OCI-LY1 (cell line): ENCODE data around the gene ACOT11.

Experiments used
- H2AFZ ChIP-seq: fragments of 200-600 bp; sonication (generic), shearing (Covaris generic); 2 replicates; pipeline ENCODE4 v1.6.0; 2014; ENCODE audit warnings: antibody characterized with exemption, mild to moderate bottlenecking, low read length
- H3F3A ChIP-seq: fragments of 200-600 bp; sonication (generic), shearing (Covaris generic); 2 replicates; pipeline ENCODE4 v1.6.0; 2014; ENCODE audit warnings: mild to moderate bottlenecking, antibody characterized with exemption, low read length, moderate library complexity; ENCODE audit not compliant: insufficient read depth
- H3K27ac ChIP-seq: fragments of 200-600 bp; sonication (generic); 2 replicates; pipeline ENCODE4 v1.5.1; 2014; ENCODE audit warnings: low read length, mixed run types, mild to moderate bottlenecking, low read depth; ENCODE audit not compliant: poor library complexity, severe bottlenecking
- H3K27me3 ChIP-seq: fragments of 200-600 bp; sonication (generic); 2 replicates; pipeline ENCODE4 v1.6.0; 2014; ENCODE audit warnings: antibody characterized with exemption, mild to moderate bottlenecking, low read length, moderate library complexity; ENCODE audit not compliant: insufficient read depth
- H3K36me3 ChIP-seq: fragments of 200-600 bp; sonication (generic); 2 replicates; pipeline ENCODE4 v1.6.1; 2014; ENCODE audit warnings: mild to moderate bottlenecking, antibody characterized with exemption, low read length, moderate library complexity, mixed read lengths; ENCODE audit not compliant: insufficient read depth
- H3K4me1 ChIP-seq: fragments of 200-600 bp; sonication (generic); 2 replicates; pipeline ENCODE4 v1.5.1; 2014; ENCODE audit warnings: mild to moderate bottlenecking, low read length, moderate library complexity; ENCODE audit not compliant: insufficient read depth, severe bottlenecking
- H3K4me2 ChIP-seq: fragments of 200-600 bp; sonication (generic), shearing (Covaris generic); 2 replicates; pipeline ENCODE4 v1.6.1; 2014; ENCODE audit warnings: low read length
- H3K4me3 ChIP-seq: fragments of 200-600 bp; sonication (generic); 2 replicates; pipeline ENCODE4 v1.5.1; 2014; ENCODE audit warnings: low read length, low read depth, mild to moderate bottlenecking, mixed read lengths; ENCODE audit not compliant: poor library complexity, severe bottlenecking
- H3K79me2 ChIP-seq: fragments of 200-600 bp; shearing (Covaris generic); 2 replicates; pipeline ENCODE4 v1.6.1; 2016; ENCODE audit warnings: mixed run types, low read length, mixed read lengths; ENCODE audit not compliant: insufficient read depth
- H3K9ac ChIP-seq: fragments of 200-600 bp; sonication (generic), shearing (Covaris generic); 2 replicates; pipeline ENCODE4 v1.6.1; 2014; ENCODE audit warnings: mild to moderate bottlenecking, low read length, mixed read lengths
- H3K9me2 ChIP-seq: fragments of 200-600 bp; sonication (generic), shearing (Covaris generic); 2 replicates; pipeline ENCODE4 v1.6.1; 2014; ENCODE audit warnings: low read depth, mild to moderate bottlenecking, low read length, mixed read lengths
- H3K9me3 ChIP-seq: fragments of 200-600 bp; shearing (Covaris generic); 2 replicates; pipeline ENCODE4 v1.6.1; 2014; ENCODE audit warnings: low read length, mixed read lengths
- H4K20me1 ChIP-seq: fragments of 200-600 bp; sonication (generic), shearing (Covaris generic); 2 replicates; pipeline ENCODE4 v1.6.0; 2016; ENCODE audit warnings: mild to moderate bottlenecking, low read length; ENCODE audit not compliant: insufficient read depth
- EZH2 ChIP-seq: fragments of 200-600 bp; sonication (generic), shearing (Covaris generic); IDR thresholded peaks from 2 replicates; pipeline ENCODE4 v1.8.0; 2017; ENCODE audit warnings: borderline replicate concordance, mixed run types, mild to moderate bottlenecking, antibody characterized with exemption, low read length, moderate library complexity, mixed read lengths
- TF ChIP-seq, protein P1 (sequence below): fragments of 200-600 bp; sonication (generic), shearing (Covaris generic); IDR thresholded peaks from 2 replicates; pipeline ENCODE4 v1.5.1; 2017; ENCODE audit warnings: mild to moderate bottlenecking, antibody characterized with exemption, low read length, moderate library complexity, mixed read lengths

Gene ACOT11

DNA sequence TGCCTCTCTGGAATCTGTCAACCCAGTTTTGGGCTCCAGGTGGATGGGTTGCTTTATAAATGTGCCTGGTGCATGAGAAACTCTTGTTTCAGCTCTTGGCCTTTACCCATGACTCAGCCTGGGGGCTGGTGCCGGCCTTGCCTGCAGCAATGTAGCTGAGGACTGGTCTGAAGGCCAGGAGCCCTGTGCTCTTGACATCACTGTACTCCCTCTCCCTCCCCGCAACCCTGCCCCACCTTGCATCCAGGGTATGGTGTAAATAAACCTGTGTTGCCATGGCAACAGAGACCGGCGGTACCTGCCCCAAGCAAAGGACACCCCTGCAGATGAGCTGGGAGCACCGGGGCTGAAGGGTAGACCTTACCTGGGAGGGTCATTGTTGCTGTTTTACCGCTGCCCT is 62.0 kb downstream of the ACOT11 start:
- H3F3A ChIP-seq: no peaks in the 10 kb centered on the region
- H3K4me3 ChIP-seq: no peak overlapping the region
- H2AFZ ChIP-seq: no peak overlapping the region
- TF ChIP-seq, protein P1, sequence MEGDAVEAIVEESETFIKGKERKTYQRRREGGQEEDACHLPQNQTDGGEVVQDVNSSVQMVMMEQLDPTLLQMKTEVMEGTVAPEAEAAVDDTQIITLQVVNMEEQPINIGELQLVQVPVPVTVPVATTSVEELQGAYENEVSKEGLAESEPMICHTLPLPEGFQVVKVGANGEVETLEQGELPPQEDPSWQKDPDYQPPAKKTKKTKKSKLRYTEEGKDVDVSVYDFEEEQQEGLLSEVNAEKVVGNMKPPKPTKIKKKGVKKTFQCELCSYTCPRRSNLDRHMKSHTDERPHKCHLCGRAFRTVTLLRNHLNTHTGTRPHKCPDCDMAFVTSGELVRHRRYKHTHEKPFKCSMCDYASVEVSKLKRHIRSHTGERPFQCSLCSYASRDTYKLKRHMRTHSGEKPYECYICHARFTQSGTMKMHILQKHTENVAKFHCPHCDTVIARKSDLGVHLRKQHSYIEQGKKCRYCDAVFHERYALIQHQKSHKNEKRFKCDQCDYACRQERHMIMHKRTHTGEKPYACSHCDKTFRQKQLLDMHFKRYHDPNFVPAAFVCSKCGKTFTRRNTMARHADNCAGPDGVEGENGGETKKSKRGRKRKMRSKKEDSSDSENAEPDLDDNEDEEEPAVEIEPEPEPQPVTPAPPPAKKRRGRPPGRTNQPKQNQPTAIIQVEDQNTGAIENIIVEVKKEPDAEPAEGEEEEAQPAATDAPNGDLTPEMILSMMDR: no peak
- no peak for TF ChIP-seq EZH2
- H3K27me3 ChIP-seq: 0 out of 2 replicates have a peak, but pooled peaks cover 3% of the 10 kb centered on the region
- H3K27ac ChIP-seq: no peak overlapping the region
- H3K79me2 ChIP-seq: no peaks in the 10 kb centered on the region
- no peaks in the 10 kb centered on the region for H3K9me3 ChIP-seq
- no peaks in the 10 kb centered on the region for H4K20me1 ChIP-seq
- H3K36me3 ChIP-seq: no peaks in the 10 kb centered on the region
- H3K9me2 ChIP-seq: no peaks in the 10 kb centered on the region
- no peak overlapping the region for H3K4me2 ChIP-seq
- H3K9ac ChIP-seq: no peak overlapping the region
- no peaks in the 10 kb centered on the region for H3K4me1 ChIP-seq

DNA sequence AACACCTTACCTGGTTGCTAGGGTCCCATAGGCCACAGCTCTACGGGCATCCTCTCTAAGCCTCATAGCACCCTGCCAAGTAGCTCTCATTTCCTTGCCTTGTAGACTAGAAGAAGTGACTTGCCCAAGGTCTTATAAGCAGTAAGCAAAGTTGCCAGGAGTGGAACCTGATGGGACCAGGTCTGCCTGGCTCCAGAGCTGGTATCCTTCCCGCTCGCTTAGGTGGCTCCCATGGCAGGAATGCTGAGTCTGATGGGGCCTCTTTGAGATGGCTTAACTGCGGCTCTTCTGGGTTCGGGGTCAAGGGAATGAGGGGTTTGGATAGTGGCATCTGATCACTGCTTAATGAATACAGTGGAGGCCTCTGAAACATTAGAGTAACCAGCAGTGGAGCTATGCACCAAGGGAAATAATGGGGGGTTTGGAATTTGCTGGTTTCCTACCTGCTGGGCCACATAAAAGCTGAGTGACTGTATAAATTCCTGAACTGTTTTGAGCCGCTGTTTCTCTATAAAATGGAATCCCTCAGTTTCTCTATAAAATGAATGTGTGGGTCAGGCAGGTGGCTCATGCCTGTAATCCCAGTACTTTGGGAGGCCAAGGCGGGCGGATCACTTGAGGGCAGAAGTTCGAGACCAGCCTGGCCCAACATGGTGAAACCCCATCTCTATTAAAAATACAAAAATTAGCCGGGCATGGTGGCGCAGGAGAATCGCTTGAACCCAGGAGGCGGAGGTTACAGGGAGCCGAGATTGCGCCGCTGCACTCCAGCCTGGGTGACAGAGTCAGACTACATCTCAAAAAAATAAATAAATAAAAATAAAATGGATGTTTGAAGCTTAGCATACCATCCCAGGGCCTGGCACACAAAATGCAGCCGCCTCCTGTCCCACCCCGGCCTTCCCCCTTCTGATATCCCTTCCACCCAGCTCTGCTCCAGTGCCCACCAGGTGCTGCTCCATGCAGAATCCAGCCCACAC is 62.9 kb downstream of the ACOT11 start:
- H2AFZ ChIP-seq: no peak overlapping the region
- TF ChIP-seq, protein P1: no peak
- TF ChIP-seq EZH2: no peak
- H3K9ac ChIP-seq: no peak overlapping the region
- no peak overlapping the region for H3K27ac ChIP-seq
- no peaks in the 10 kb centered on the region for H4K20me1 ChIP-seq
- H3K79me2 ChIP-seq: no peaks in the 10 kb centered on the region
- no peaks in the 10 kb centered on the region for H3F3A ChIP-seq
- no peak overlapping the region for H3K4me2 ChIP-seq
- no peak overlapping the region for H3K4me3 ChIP-seq
- H3K36me3 ChIP-seq: no peaks in the 10 kb centered on the region
- H3K9me2 ChIP-seq: no peaks in the 10 kb centered on the region
- no peaks in the 10 kb centered on the region for H3K9me3 ChIP-seq
- no peaks in the 10 kb centered on the region for H3K4me1 ChIP-seq
- H3K27me3 ChIP-seq: 0 out of 2 replicates have a peak, but pooled peaks cover 3% of the 10 kb centered on the region

DNA sequence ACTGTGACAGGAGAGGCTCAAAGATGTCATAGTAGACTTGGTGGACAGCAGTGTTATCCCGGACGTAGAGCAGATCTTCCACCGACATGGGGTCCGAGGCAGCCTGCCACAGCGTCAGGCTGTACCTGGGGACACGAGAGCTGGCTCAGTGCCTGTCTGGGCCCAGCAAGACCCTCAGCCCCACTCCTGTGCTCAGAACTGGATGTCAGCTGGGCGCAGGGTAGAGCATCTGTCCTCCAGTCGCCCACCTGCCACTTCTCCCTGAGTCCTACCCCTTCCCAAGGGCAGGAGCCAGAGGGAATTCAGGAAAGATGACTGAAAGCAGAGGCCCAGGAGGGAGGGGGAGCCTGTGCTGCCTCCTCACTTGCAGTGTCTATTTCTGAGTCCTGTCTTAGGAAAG is 63.6 kb downstream of the ACOT11 start:
- Histone ChIP-seq H3K27me3 (0 out of 2 replicates have a peak, but pooled peaks cover 3% of the 10 kb centered on the region), H3K36me3 (no peaks in the 10 kb centered on the region), H3K4me1 (no peaks in the 10 kb centered on the region), H3K79me2 (no peaks in the 10 kb centered on the region), H3K9ac (no peak overlapping the region), H3K9me2 (no peaks in the 10 kb centered on the region), H3F3A (no peaks in the 10 kb centered on the region), H3K9me3 (no peaks in the 10 kb centered on the region), H3K4me2 (no peak overlapping the region), H4K20me1 (no peaks in the 10 kb centered on the region), H3K4me3 (no peak overlapping the region), H2AFZ (no peak overlapping the region), H3K27ac (no peak overlapping the region)
- TF ChIP-seq EZH2: no peak
- TF ChIP-seq, protein P1: no peak
